ENCODE data around the gene SUN3. TPM values are rescaled to one million over a fixed set of nuclear protein-coding genes. Genes with fewer than 3 reads are reported as not detected.

The SUN3 gene
- total and polyA plus RNA-seq, 2 of the 13 experiments (the other 11 are each of a cell fraction or from before 2014, with no cell fraction given): not detected

GRCh38 chr7:47951374-47951773, 77.5 kb downstream of the SUN3 start (continued):
- no peak for TF ChIP-seq ZIK1 (CRISPR knock-in tag; IDR thresholded peaks at IDR 0.05; ENCODE audit: borderline replicate concordance, low read depth)
- no peak for TF ChIP-seq CREBL2 (CRISPR knock-in tag; IDR thresholded peaks at IDR 0.05; ENCODE audit: borderline replicate concordance)
- peak; percentile 75 for TF ChIP-seq BCL6 (CRISPR knock-in tag; IDR thresholded peaks at IDR 0.05)
- TF ChIP-seq HDAC1 (CRISPR knock-in tag; IDR thresholded peaks at IDR 0.05): peak; percentile 41; the same call in 1 of the 2 replicates
- no peak for TF ChIP-seq CEBPG (CRISPR knock-in tag; IDR thresholded peaks at IDR 0.05)
- no peak for TF ChIP-seq RAD21 (CRISPR knock-in tag; IDR thresholded peaks at IDR 0.05)
- no peak for TF ChIP-seq IRF2 (CRISPR knock-in tag; IDR thresholded peaks at IDR 0.05)
- no peak for TF ChIP-seq ZNF773 (CRISPR knock-in tag; IDR thresholded peaks at IDR 0.05; ENCODE audit: borderline replicate concordance)
- TF ChIP-seq ESRRA (CRISPR knock-in tag; IDR thresholded peaks at IDR 0.05; ENCODE audit: low read depth): no peak
- no peak for TF ChIP-seq ATF6 (CRISPR knock-in tag; conservative IDR thresholded peaks at IDR 0.05)
- peak; percentile 78 for TF ChIP-seq PPARG (CRISPR knock-in tag; conservative IDR thresholded peaks at IDR 0.05)
- 0 out of 2 replicates have a peak, but pooled peaks have one; percentile 29 for TF ChIP-seq NCOA2 (CRISPR knock-in tag; IDR thresholded peaks at IDR 0.05)
- no peak for TF ChIP-seq ZSCAN29 (CRISPR knock-in tag; conservative IDR thresholded peaks at IDR 0.05)
- TF ChIP-seq ZNF607 (CRISPR knock-in tag; IDR thresholded peaks at IDR 0.05; ENCODE audit: borderline replicate concordance): no peak
- 0 out of 2 replicates have a peak, but pooled peaks have one; percentile 24 for TF ChIP-seq ISL2 (CRISPR knock-in tag; IDR thresholded peaks at IDR 0.05)
- TF ChIP-seq EZH2 (conservative IDR thresholded peaks at IDR 0.05; ENCODE audit: low read depth, low read length): no peak
- TF ChIP-seq ZNF589 (CRISPR knock-in tag; conservative IDR thresholded peaks at IDR 0.05): no peak
- TF ChIP-seq FOXO1 (CRISPR knock-in tag; IDR thresholded peaks at IDR 0.05): peak; percentile 35; the same call in 1 of the 2 replicates
- TF ChIP-seq SAFB2 (CRISPR knock-in tag; IDR thresholded peaks at IDR 0.05; ENCODE audit: borderline replicate concordance, low read depth): no peak
- no peak for TF ChIP-seq HHEX (CRISPR knock-in tag; IDR thresholded peaks at IDR 0.05)
- no peak for TF ChIP-seq ZNF576 (CRISPR knock-in tag; IDR thresholded peaks at IDR 0.05)
- TF ChIP-seq ELF4 (CRISPR knock-in tag; IDR thresholded peaks at IDR 0.05; ENCODE audit: borderline replicate concordance): no peak

Measured in HepG2 (cell line).